PFSK-1 (cell line): ENCODE measurements around the gene G6PC3.

Experiments
- FOXP2 ChIP-seq: optimal IDR thresholded peaks from 2 replicates; pipeline ENCODE3; 2011; ENCODE audit warnings: borderline replicate concordance, control low read depth, inconsistent platforms; ENCODE audit not compliant: insufficient read depth; ENCODE audit errors: extremely low read length, extremely low read depth
- POLR2AphosphoS5 ChIP-seq: IDR thresholded peaks from 2 replicates; pipeline ENCODE4 v1.6.1; 2012; ENCODE audit warnings: low read depth, mild to moderate bottlenecking, control low read depth, low read length, moderate library complexity
- TAF1 ChIP-seq: IDR thresholded peaks from 2 replicates; pipeline ENCODE4 v1.6.1; 2012; ENCODE audit warnings: low read length, control low read depth, borderline replicate concordance; ENCODE audit not compliant: insufficient read depth

DNA sequence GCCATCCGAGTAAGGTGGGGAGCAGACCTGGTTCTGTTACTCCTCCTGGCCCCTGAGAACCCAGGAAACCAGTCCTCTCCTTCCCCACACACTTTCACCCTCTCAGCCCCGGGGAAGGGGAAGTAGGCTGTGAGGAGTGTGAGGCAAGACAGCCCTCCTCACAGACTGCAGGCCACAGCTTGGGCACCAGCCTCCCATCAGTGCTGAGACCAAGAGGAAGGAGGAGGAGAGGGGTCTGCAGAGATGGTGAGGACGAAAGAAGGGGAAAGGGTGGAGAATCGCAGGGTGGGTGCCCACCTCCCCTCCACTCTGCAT is 7.0 kb downstream of the G6PC3 start:
- TF ChIP-seq POLR2AphosphoS5 (no peak), FOXP2 (no peak), TAF1 (no peak)
